Measurements from ENCODE around the gene USP15. TPM values are rescaled to one million over a fixed set of nuclear protein-coding genes. Genes with fewer than 3 reads are reported as not detected.
"Not testable (repeated sequence)": the region's sequence is repeated elsewhere in the genome, so short reads cannot be mapped to it uniquely, and the experiment has no call there.

Gene USP15
- polyA plus RNA-seq, 10 donors: 30.3 to 47.3 (median 38.8) TPM

DNA sequence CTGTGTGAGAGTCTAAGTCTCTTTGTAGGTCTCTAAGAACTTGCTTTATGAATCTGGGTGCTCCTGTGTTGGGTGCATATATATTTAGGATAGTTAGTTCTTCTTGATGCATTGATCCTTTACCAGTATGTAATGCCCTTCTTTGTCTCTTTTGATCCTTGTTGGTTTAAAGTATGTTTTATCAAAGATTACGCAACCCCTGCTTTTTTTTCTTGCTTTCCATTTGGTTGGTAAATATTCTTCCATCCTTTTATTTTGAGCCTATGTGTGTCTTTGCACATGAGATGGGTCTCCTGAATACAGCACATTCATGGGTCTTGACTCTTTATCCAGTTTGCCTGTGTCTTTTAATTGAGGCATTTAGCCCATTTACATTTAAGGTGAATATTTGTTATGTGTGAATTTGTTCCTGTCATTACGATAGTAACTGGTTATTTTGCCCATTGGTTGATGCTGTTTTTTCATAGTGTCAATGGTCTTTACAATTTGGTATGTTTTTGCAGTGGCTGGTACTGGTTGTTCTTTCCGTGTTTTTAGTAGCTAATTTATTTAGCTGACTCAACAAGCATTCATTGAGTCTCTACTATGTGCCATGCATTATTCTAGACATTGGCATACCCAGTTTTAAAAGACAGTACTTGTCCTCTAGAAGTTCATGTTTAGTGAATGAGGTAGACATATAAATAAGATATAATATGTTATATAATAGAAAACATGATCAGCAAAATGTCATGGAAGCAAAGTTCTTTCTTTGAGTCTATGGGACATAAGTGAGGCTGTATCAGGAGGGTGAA lies 108.4 kb downstream of the USP15 start:
- DNase-seq: not testable (repeated sequence)

DNA sequence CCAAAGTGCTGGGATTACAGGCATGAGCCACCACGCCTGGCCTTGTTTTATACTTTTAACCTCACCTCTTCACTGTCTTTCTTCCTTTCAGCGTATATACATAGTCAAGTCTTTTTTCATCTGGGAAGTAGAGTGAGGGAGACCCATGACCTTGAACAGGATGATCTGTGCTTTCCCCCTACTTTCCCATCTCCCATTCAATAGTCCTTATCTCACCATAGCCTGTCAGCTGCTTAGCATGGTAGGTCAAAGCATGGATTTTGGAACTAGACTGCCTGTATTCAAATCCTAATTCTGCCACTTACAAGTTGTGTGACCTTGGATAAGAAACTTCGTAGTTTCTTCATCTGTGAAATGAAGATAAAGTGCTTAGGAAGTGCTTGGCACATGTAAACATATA lies 110.0 kb downstream of the USP15 start:
- no peak for DNase-seq

DNA sequence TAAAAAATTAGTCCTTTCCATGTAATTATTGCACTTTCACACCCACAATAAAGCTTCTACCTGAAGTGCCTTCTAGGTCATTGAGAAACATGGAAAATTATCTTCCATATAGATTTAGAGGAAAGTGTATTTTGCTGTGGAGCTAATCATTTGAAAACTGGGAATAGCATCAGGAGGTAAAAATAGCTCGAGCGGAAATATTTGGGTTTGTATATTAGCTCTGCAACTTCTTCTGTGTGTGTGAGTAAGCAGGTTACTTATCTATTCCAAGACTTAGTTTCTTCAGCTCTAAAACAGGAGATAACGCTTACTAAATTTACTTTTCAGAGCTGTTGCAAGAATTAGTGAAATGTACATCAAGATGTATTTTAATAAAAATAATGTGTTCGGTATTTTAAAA lies 111.5 kb downstream of the USP15 start:
- DNase-seq: no peak

DNA sequence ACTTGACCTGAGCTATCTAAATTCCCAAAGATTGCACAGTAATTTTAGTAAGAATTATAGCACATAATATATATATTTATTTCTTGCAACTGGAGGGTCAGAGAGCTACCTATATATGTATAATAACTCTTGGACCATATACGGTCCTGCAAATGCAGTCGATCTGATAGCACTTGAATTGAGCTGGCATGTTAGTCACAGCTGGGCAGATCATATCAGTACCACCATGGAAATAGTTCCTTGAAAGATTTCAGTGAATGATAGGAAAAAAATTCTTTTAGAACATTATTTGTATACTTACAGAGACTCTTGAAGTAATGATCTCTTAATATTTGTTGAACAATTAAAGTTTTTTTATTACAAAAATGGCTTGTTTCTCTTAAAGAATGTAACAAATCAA lies 111.9 kb downstream of the USP15 start:
- no peak for DNase-seq

DNA sequence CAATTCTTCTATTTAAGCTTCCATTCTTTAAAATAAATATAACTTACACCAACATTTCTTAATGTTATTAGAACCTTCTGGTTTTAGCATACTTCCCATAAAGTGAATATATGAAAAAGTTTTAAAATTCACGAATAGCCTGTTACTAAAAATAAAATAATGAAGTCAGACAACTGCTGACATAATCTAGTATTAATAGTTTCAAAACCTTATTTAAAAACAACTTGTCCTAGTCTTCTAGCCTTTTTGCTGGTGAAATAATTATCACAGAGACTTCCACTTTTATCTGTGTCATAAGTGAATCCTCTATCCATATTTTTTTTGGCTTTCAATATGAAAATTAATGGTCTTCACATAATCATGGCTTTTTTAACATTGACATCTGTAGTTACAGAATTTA lies 112.6 kb downstream of the USP15 start:
- no peak for DNase-seq

DNA sequence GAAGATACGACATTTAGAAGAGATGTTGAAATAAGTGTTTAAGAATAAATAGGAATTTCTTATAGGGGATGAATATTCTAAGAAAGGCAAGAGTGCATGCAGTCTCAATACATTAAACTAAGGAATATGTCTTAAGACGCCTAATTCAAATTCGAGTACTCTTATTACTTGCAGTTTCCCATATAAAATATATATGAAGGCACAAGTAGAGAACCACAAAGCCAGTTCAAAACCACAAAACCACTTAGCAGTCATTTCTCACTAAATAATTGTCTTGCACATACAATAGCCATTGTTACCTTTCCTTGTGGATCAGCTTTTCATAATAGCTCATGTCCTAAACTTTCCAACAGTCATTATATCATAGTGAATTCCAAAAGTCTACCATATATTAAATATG lies 115.4 kb downstream of the USP15 start:
- no peak for DNase-seq

DNA sequence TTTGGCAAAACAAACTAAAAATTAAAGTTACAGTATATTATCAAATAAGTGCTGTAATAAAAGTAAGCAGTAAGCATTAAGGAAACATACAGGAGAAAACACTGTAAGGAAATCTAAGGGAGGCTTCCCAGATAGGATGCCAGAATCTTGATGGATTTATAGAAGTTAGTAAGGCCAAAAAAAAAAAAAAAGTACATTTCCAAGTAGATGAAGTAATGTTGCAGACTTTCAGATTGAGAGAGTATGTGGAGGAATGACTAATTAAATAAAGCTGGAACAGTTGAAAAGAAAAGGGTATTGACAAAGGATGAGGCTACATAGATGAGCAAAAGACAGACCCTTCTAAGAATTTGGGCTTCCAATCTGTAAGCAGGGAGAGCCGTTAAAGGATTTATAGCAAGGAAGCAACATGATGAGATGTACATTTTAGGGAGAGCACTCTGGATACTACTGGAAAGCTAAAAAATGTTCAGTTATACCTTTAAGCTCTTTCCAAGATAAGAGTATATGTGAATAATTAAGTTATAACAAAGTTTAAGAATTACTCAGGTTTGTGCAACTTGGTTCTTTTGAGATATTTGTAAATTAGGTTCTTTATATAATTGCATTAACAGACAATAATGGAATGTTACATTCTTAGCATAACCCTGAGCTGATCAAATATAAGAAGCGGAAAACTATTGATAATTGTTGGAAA lies 119.0 kb downstream of the USP15 start:
- peak; percentile 17 to 71 (median 47) for DNase-seq

DNA sequence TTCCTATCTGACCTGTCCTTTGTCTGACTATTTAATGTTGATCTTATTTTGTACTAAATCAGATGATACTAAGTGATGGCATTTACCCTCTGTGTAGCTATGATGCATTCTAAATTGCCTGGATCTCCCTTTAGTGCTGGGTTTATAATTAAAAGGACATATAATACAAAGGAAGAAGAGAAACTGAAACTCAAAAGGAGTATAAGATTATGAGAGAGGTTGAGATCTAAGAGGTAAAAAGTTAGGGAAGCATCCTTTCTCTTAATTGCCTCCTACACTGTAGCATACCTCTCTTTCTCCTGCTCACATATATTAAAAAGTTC lies 119.5 kb downstream of the USP15 start:
- DNase-seq: no peak

DNA sequence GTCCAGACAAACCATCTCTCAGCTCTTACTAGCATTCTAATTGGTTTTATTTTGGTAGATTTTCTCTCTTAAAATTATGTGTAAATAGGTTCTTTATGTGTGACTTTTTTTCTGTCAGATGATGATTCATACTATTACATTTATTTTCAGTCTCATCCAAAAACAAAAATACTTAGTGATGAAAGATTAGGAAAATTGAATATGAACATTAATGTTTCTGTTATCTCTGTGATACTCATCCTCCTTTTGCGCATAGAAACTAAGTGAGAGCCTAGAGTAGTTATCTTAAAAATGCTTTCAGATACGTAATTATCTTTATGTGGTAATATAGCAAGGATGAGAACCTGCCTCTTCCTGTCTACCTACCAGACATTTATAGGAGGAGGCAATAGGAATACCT lies 122.3 kb downstream of the USP15 start:
- DNase-seq: no peak

DNA sequence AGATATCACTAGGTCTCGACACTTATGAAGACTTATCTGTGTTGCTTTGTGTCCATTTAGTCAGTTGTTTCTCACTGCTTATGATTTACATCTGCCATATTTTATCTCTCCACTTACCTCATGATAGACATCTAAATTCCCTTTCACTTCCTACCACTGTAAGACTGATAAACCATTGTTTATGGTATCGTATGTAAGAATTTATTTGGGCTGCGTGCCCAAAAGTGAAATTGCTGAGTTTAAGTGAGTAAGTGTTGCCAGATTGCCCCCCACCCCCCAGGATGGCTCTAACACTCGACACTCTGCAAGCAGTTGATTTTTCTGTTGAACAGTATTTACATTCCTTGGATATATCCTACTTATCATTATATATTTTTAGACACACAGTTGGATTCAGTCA lies 136.5 kb downstream of the USP15 start:
- DNase-seq: no peak

DNA sequence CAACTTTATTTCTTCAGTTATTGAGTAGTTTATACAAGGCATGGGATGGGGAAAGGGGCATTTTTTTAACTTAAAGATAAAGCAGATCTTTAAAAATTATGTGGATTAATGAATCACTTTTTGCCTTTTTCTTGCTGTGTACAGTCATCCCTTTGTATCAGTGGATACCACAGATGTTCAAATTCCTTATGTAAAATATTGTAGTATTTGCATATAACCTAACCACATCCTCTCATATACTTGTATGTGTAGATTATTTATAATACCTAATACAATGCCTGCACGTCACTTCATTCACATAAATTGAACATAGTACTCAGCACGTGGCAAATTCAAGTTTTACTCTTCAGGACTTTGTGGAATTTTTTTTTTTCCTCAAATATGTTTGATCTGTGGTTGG lies 139.9 kb downstream of the USP15 start:
- DNase-seq: no peak

DNA sequence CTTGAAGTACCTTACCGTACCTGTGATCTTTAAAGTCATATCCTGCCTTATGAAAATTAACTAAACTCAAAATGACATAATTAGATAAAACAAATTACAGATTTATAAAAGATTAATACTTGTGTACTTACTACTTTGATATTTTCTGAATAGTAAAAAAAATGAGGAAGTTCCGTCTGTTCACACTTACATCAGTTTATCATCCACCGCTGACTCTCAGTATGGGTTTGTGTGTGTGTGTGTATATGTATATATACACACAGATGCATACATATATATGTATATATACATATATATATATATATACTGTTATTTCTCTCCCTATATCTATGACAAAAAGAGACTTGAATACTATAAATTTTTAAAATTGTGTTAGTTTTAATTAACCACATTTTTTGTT lies 141.4 kb downstream of the USP15 start:
- DNase-seq: no peak

DNA sequence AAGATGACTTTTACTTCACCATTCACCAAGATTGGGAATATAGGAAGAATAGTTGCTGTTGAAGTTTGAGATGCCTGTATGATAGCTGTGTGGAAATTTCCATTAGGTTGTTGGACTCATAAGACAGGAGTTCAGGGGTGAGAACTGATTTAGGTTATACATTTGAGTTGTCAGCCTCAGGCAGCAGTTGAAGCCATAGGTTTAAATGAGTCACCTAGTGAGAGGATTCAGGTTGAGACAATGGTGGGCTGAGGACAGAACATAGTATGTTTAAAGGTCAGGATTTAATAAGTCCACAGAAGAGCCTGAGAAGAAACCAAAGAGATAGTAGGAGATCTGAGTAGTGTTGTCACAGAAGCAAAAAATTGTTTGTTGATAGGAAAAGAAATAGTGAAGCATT lies 142.8 kb downstream of the USP15 start:
- no peak for DNase-seq

DNA sequence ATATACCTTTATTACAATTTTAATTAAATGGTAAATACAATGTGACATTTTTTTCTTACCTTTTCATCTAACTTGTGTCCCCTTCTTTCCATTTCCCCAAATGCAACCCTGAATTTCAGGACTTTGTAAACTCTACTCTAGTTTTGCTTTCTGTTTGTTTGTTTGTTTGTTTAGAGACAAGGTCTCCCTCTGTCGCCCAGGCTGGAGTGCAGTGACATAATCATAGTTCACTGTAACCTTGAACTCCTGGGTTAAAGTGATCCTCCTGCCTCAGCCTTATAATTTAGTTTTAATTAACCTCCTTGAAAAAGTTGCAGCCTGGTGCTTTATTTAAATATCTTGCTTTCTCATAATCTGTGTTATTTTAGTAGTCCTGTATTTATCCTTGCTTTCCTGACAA lies 147.4 kb downstream of the USP15 start:
- DNase-seq: no peak

DNA sequence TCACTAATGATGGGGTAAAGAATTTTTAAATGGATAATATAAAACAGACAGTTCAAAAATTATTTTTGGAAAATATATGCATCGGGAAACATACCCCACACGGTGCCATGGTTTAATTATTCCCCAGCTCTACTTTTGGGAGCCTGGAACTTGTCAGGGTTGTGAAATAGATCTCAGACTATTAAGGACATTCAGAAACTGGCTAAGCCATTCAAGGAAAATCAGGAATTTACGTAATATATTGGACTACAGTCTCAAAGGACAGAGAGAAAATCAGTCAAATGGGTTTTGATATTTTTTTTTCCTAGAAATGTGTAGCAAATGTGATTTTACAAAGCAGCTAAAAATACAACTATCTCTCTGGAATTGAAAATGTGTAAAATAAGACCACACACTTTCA lies 148.9 kb downstream of the USP15 start:
- DNase-seq: no peak

DNA sequence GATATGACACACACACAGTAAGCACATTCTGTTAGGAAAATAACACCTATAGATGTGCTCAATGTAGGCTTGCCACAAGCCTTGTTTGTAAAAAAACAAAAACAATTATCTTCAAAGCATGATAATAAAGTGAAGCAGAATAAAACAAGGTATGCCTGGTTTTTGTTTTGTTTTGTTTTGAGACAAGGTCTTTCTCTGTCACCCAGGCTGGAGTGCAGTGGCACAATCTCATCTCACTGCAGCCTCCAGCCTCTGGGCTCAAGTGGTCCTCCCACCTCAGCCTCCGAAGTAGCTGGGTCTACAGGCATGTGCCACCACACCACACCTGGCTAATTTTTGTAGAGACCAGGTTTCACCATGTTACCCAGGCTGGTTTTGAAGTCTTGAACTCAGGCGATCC lies 154.0 kb downstream of the USP15 start:
- DNase-seq: no peak

DNA sequence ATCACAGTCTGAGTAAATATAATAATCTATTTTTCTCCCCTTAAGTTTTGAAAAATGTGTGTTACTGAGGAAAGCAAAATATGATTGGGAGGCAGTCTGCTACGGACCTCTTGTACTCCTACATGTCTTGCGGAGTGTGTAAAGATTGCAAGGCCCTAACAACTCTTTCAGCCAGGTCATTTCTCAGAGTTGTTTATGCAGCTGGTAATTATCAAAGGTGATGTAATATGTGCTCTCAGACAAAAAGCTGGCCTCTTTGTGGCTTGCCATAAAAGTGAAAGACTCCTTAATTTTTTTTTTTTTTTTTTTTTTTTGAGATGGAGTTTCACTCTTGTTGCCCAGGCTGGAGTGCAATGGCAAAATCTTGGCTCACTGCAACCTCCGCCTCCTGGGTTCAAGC lies 165.9 kb downstream of the USP15 start:
- no peak for DNase-seq

DNA sequence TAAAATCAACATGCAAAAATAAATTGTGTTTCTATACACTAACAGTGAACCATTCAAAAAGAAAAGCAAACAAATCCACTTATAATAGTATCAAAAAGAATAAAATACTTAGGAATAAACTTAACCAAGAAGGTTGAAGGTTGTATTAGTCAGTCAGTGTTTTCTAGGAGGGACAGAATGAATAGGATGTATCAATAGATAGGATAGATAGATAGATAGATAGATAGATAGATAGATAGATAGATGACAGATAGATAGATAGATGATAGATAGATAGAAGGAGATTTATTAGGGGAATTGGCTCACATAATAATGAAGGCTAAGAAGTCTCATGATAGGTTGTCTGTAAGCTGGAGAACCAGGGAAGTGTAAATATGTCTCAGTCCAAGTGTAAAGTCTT lies 169.3 kb downstream of the USP15 start:
- no peak for DNase-seq

DNA sequence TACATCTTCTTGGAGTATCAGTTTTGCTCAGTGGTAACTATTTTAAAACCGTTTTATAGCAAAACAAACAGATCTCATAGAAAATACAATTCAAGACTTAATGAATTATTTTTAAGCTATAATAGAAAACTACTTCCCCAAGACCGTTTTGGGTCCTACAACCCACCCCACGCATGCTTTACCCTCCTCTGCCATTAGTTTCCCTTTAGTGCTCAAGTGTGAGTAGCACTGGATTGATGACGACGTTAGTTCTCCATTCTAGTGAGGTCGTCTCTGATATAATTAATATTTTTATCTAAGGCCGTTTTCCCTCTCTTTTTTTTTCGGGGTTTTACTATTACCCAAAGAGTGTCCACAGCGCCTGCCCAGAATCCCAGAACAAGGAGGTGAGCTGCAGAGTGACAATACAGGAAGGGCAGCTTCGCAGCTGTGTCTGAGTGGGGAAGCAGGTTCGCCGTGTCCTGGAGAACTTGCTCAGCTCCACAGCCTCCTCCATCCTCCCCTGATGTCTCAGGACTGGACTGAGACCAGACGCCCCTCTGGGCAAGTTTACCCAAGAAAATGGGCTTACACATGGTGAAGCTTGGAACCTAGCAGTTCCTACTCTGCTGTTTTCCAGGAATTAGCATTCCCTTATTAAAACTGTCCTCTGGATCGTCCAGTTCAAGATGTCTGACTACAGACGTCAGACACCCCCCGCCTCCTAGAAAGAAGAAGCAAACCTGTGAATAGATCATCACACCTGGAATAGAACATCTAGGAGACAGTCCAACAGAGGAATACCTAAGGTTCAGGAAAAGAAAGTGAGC lies 174.5 kb downstream of the USP15 start:
- DNase-seq: peak in 1 of 3 donors; percentile 29

DNA sequence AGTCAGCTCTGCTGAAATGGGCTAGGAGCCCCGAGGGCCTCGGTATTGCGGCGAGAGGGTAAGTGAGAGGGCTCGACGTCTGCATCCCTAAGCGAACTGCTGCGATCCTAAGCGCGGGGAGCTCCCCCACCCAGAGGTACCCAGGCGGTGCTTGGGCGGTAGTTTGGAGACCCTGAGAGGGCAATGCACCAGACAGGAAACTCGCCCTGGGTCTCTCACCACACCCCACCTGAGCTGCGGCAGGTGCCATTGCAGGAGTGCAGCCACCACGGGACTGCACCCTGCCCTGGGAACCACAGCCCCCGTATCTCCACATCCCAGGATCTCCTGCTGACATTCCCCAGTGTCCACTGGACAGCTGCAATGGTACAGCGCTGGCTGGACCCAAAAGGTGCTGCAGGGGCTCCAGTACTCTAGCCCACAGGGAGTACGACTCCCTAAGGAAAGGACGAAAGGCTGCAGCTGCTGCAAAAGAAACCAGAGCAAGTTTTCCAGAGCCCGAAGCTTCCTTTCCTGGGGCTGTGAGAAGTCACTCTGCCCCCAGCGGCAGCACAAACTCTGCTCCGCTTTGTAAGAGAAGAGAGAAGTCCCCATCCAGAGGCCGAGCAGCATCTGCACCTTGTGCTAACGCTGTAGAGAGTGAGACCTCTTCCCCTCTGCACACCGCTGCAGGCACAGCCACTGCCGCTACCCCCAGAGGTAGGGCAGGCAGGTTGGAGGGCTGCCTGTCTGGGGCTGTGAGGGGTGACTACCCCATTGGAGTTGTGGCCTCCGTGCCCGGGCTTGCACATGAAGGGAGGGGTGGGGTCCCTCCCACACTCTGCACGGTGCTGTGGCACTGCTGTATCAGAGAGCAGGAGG lies 175.3 kb downstream of the USP15 start:
- peak; percentile 32 to 69 (median 43) for DNase-seq

DNA sequence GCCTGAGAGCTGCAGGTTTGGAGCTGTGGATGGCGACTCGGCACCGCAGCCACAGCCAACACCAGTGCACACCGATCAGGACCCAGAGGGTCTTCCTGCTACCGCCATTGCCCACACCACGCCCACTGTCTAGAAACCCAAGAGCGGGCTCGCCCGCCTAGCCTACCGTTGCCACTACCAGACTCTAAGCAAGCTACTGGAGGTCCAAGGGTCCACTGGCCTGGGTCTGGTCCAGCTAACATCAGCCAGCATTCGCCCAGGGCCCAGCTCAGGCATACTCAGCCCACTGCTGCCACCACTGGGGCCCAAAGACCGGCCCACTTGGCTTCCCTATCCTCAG lies 175.9 kb downstream of the USP15 start:
- no peak for DNase-seq

DNA sequence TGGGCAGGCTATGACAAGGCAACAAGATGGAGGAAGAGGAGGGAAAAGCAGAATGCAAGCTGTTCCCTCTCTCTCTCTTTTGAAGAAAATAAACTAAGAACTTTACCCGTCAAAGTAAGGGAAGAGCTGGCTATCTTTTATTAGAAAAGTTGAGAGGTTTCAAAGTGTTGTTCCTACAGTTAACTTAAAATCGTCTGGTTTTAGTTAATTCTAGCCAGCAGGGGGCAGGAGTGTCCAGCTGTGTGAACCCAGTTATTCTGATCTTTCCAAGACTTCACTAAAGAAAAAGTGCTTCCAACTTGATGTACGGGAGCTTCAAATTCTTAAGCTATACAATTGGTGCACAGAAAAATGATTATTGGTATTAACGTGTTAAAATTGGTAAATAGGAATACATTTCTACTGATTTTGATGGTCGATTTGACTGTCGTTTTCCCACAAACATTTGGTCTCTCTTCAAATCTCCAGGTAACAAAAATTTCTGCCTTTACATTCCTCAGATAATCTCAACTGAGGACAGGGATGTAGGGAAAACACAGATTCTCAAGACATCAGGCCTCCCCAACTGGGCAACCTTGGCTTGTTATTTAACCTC lies 178.0 kb downstream of the USP15 start:
- peak; percentile 39 to 76 (median 55) for DNase-seq

Measured in muscle of back (tissue), 11 donors.